ENCODE results near the gene ENTPD8.
A peak's percentile ranks its signal among the peaks of the same experiment; 100 is the strongest.

ENTPD8 gene

DNA sequence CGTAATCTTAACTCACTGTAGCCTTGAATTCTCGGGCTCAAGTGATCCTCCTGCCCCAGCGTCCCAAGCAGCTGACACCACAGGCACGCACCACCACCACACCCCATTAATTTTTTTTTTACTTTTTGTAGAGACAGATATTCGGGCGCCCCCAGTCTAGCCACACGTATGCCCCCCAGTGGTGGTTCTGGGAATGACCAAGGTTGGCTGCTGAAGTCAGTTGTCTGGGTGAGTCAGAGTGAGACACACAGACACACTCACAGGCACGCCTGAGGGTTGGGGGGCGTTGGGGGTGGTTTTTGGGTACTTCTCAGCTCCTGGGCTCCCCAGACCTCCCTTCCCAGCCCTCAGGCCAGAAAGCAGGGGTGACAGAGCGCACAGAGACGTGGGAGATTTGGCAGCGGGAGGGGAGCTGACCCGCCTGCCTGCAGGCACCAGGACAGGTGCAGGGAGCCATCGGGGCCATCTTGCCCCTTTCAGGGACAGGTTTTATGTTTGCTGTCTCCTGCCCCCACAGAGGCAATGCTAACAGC lies 4.2 kb upstream of the ENTPD8 start:
- DNase-seq (ENCODE audit: extremely low read depth, low read depth) = peak; percentile 40
- TF ChIP-seq, protein P1, sequence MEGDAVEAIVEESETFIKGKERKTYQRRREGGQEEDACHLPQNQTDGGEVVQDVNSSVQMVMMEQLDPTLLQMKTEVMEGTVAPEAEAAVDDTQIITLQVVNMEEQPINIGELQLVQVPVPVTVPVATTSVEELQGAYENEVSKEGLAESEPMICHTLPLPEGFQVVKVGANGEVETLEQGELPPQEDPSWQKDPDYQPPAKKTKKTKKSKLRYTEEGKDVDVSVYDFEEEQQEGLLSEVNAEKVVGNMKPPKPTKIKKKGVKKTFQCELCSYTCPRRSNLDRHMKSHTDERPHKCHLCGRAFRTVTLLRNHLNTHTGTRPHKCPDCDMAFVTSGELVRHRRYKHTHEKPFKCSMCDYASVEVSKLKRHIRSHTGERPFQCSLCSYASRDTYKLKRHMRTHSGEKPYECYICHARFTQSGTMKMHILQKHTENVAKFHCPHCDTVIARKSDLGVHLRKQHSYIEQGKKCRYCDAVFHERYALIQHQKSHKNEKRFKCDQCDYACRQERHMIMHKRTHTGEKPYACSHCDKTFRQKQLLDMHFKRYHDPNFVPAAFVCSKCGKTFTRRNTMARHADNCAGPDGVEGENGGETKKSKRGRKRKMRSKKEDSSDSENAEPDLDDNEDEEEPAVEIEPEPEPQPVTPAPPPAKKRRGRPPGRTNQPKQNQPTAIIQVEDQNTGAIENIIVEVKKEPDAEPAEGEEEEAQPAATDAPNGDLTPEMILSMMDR (IDR thresholded peaks at IDR 0.05; ENCODE audit: low read depth, low read length) = peak; percentile 81

DNA sequence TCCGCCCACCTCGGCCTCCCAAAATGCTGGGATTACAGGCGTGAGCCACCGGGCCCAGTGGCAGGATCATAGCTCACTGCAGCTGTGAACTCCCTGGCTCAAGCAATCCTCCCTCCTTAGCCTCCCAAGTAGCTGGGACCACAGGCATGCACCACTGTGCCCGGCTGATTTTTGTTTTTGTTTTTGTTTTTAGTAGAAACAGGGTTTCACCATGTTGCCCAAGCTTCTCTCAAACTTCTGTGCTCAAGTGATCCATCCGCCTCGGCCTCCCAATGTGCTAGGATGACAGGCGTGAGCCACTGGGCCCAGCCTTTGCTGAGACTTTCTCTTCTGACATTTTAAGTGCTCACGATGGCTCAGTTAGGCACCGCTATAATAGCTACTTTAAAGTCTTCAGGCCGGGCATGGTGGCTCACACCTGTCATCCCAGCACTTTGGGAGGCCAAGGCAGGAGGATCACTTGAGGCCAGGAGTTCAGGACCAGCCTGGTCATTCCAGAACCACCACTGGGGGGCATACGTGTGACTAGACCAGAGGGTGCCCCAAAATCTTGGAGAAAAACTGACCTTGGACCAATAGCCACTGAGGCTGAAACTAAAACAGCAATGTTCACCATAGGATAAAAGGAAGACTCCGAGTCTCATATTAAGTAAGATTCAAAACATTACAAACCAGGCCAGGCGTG lies 3.1 kb upstream of the ENTPD8 start:
- TF ChIP-seq, protein P1 (IDR thresholded peaks at IDR 0.05; ENCODE audit: low read depth, low read length) = no peak
- DNase-seq (ENCODE audit: extremely low read depth, low read depth) = no peak

DNA sequence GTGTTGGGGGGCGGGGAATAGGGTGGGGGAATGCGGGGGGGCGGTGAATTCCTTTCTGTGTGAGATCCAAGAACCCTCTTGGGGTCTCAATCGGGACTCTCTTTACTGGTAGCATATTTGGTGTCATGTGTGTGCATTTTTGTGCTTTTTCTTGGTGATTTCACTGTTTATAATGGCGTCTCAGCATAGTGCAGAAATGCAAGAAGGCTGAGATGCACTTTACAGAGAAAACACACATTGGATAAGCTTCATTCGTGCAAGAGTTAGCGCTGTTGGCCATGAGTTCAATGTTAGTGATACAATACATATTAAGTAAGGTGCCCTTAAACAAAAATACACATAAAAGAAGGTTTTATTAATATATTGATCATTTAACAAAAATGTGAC lies 771 bp upstream of the ENTPD8 start:
- TF ChIP-seq, protein P1 (IDR thresholded peaks at IDR 0.05; ENCODE audit: low read depth, low read length) = no peak
- DNase-seq (ENCODE audit: extremely low read depth, low read depth) = no peak

DNA sequence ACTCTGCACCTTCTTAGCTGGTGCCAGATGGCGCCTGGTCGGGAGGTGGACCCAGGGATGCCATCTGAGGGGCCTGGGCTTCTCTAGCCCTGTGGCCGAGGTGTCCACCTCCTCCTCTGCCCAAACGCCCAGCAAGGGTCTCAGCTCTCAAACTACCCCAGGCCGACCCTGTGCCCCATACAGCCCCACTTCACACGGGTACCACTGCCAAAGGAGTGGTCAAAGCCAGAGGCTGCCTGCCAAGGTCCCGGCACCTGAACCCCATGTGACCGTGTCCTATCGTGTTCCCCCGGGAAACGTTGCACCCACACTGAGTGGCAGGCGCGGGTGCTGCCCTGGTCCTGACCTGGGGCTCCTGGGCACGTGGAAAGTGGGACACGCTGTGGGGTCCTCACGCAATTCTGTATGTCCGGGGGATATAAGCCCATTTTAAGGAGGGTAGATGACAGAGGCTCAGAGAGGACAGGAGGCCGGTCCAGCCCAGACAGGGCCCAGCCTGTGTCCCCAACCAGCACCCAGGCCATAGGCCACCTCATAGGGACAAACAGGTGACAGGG lies 1.9 kb downstream of the ENTPD8 start:
- DNase-seq (ENCODE audit: extremely low read depth, low read depth) = no peak
- TF ChIP-seq, protein P1 (IDR thresholded peaks at IDR 0.05; ENCODE audit: low read depth, low read length) = no peak

DNA sequence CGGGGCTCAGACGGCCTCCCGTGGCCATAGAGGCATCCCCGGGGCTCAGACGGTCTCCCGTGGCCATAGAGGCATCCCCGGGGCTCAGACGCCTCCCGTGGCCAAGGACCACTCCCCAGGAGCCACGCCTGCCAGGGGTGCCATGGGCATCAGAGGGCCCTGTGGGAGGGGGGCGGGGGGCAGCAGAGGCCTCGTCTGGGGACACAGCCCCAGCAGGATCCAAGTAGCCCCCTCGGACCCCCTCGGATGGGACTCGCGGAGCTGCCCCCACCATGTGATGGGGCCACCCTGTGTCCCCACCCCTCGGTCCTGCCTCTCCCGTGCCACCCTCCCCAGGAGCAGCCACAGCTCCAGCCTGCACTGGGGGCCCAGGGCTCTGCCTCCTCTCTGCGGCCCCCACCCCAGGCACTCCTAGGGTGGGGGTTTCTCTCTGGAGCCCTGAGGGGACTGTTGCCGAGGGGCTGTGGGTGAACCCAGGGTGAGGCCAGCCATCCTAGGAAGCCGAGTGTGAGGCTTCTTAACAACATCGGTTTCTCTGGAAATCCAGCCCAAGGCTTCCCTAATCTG lies 2.5 kb downstream of the ENTPD8 start:
- no peak for DNase-seq (ENCODE audit: extremely low read depth, low read depth)
- TF ChIP-seq, protein P1 (IDR thresholded peaks at IDR 0.05; ENCODE audit: low read depth, low read length) = no peak

DNA sequence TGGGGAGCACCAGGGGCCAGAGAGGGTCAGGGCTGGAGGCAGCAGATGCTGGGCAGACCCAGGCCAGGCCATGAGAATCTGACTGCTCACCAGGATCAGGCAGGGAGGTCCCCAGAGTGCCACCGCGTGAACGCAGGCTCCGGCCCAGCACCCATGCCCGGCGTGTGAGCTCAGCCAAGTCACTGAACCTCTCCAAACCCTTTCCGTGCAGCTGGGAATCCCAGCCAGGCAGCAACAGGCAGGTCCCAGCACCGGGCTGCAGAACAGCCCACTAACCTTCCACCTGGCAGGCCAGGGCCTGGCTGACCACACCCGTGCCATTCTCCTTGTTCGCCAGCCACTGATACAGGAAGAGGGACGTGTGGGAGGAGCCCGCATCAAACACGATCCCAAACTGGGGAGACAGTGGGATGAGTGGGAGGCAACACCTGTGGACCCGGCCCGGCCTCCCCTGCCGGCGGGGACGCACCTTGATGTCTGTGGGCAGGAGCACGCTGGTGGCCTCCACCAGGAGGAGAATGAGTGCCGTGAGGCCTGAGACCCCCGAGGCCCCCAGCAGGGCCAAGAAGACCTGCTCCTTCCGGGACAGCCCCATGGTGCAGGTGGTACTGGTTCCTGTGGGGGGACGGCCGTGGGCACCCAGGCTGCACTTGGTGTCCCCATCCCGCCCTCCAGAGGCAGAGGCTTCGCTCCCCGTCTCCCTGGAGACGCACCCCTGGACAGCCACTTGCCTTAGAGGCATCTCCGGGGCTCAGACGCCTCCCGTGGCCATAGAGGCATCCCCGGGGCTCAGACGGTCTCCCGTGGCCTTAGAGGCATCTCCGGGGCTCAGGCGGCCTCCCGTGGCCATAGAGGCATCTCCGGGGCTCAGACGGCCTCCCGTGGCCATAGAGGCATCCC lies 3.2 kb downstream of the ENTPD8 start:
- DNase-seq (ENCODE audit: extremely low read depth, low read depth) = no peak
- TF ChIP-seq, protein P1 (IDR thresholded peaks at IDR 0.05; ENCODE audit: low read depth, low read length) = no peak

Data from AG09319 (cell line).